Skin epidermis (tissue), 12 donors: Measurements from ENCODE around the gene CCBE1.
A peak's percentile ranks its signal among the peaks of the same experiment; 100 is the strongest.
"Not testable (repeated sequence)": the region's sequence is repeated elsewhere in the genome, so short reads cannot be mapped to it uniquely, and the experiment has no call there.

Experiments
- H3K27ac ChIP-seq, 21 experiments: fragments of 200-600 bp; sonication (generic) in 11 of 21; one replicate each; pipeline ENCODE4 v1.5.0; 2020; ENCODE audit warnings: mild to moderate bottlenecking in 3 of 21, inconsistent platforms in 2 of 21, moderate library complexity in 2 of 21
- H3K4me3 ChIP-seq, 7 experiments: fragments of 200-600 bp; sonication (generic) in 2 of 7; one replicate each; pipeline ENCODE4 v1.5.0; 2020; ENCODE audit warnings: inconsistent platforms in 2 of 7, mild to moderate bottlenecking in 2 of 7, moderate library complexity in 1 of 7

Gene CCBE1

DNA sequence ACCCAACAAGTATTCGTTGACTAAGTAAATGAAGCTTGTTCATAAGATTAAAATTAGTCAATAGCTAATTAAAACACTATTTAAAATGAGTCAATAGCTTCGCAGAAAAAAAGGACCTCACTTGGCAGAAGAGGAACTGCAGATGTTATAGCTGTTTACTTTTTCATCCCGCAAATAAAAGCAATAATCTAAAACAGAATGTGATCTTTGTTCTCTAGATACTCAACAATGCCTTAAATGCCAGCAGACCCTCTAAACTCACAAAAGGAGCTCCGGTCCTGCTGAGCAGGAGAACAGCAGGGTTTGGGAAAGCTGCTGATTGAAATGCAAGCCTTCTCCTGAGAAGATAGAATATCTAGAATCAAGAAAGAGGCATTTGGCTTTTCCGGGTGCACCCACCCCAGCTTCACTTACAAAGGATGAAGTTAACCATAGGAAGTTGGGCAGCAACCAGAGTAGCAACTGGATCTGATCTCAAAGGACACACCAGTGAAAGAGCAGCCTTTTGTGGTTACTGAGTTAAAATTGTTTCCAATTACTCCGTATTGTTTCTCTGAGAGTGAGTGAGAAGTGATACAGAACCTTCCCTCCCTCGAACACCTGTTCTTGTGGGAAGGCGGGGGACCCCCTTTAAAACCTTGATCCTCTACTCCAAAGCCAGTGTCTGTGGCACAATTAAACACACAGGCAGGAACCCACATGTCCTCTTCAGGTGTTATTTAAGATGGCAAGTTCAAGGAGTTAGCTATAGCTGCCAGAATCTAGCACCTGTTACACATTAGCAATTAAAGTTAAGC is 6.8 kb downstream of the CCBE1 start:
- H3K27ac ChIP-seq = no peak overlapping the region
- H3K4me3 ChIP-seq = no peak overlapping the region

GRCh38 chr18:59689756-59690155 is 7.5 kb downstream of the CCBE1 start:
- H3K4me3 ChIP-seq = no peak overlapping the region
- H3K27ac ChIP-seq = no peak overlapping the region

DNA sequence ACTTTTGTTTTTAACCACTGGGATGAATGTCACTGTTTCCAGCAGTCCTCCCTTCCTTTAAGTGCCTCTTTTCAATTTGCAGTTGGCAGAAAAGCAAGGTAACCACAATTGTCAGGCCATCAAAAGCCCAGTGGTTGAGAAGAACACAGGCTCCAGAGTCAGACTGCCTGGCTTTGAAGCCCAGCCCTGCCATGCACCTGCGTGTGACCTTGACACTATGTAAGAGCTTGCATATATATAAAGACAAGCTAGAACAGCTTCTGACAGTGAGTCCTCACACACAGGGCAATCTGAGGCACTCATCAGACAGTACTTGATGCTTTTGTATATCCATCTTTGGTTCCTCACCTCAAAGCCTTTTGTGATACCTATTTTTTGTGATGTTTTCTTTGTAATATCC is 11.0 kb downstream of the CCBE1 start:
- no peak overlapping the region for H3K4me3 ChIP-seq
- no peak overlapping the region for H3K27ac ChIP-seq

- no peak overlapping the region for H3K27ac ChIP-seq
Measured at GRCh38 chr18:59685501-59685900, 11.7 kb downstream of the CCBE1 start.

GRCh38 chr18:59684777-59685176 is 12.4 kb downstream of the CCBE1 start:
- H3K4me3 ChIP-seq = no peak overlapping the region
- H3K27ac ChIP-seq = no peak overlapping the region

More at GRCh38 chr18:59685501-59685900, 11.7 kb downstream of the CCBE1 start:
- no peak overlapping the region for H3K4me3 ChIP-seq

- no peak overlapping the region for H3K27ac ChIP-seq
Measured at GRCh38 chr18:59681521-59682004, 15.7 kb downstream of the CCBE1 start.

DNA sequence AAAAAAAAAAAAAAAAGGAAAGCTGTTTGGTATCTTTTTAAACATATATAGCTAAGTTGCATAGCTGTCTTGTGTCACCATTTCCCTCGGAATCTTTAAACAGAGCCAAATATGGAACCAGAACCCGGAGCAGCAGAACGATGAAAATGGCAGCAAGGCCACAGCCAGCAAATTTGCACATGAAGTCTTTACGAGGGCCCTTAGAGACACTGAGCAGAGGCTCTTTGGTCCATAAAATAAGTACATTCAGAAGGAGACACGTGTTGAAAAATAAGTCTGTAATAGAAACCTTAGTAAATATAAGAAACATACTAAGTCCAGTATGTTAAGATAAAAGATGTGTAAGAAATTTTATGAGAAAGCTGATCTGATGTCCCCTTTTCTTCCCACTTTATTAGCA is 16.2 kb downstream of the CCBE1 start:
- Histone ChIP-seq H3K4me3 (no peak overlapping the region), H3K27ac (no peak overlapping the region)

More at GRCh38 chr18:59681521-59682004, 15.7 kb downstream of the CCBE1 start:
- no peak overlapping the region for H3K4me3 ChIP-seq

DNA sequence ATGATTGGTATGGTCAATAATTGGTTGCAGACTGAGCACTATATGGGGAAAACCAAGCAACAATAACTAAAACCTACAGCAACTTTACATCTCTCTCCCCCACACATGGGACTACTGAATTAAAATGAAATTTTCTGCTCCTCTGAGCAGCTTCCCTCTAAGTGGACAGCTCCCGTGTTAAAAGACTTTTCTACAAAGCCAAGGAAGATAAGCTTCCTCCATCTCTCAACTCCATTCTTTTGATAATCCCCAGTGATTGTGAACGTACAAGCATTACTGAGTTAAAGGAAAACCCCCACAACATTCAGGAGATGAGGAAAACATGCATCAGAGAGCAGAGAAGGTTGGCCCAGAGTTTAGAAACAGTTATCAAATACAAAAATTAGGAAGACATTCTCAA is 21.9 kb downstream of the CCBE1 start:
- H3K27ac ChIP-seq = no peak overlapping the region
- no peak overlapping the region for H3K4me3 ChIP-seq

GRCh38 chr18:59674903-59675270 is 22.3 kb downstream of the CCBE1 start:
- no peak overlapping the region for H3K4me3 ChIP-seq
- H3K27ac ChIP-seq = no peak overlapping the region

DNA sequence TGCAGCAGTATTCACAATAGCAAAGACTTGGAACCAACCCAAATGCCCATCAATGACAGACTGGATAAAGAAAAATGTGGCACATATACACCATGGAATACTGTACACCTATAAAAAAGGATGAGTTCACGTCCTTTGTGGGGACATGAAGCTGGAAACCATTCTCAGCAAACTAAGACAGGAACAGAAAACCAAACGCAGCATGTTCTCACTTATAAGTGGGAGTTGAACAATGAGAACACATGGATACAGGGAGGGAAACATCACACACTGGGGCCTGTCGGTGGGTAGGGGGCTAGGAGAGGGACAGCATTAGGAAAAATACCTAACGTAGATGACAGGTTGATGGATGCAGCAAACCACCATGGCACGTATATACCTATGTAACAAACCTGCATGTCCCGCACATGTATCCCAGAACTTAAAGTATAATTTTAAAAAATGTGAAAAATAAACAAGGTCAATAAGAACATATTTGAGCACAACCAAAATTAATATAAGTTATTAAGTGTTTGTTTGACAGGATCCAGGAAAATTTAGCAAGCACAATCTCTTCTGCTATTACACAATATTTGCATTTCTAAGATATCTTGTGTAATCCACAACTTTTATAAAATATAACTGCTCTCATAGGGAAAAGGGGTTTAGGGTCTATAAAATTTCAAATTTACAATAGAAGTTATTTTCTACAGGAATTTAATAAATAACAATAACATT is 22.9 kb downstream of the CCBE1 start:
- no peak overlapping the region for H3K4me3 ChIP-seq
- H3K27ac ChIP-seq = no peak overlapping the region

DNA sequence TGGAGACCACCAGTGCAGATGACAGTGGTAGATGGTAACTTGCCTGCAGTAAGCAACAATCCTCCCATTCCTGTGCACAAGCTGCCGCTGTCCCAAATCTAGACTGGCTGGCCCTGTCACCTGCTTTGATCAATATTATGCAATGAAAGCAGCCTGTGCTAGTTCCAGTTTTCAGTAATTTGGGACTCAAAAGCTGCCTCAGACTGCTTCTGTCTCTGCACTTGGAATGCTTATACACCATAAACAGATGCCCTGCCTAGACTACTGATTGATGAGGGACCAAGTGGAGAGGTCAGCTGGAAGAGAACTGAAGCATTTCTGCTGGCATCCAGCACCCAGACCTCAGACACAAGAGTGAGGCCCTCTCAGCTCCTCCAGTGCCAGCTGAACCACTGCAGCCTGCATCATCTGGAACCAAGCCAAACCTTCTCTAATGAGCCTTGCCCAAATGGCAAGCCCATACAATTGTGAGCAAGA is 24.9 kb downstream of the CCBE1 start:
- Histone ChIP-seq H3K27ac (no peak overlapping the region), H3K4me3 (no peak overlapping the region)

GRCh38 chr18:59671551-59671950 is 25.7 kb downstream of the CCBE1 start:
- Histone ChIP-seq H3K4me3 (no peak overlapping the region), H3K27ac (peak overlapping the region in 1 of 21 experiments; percentile 53)

GRCh38 chr18:59669872-59670657 is 27.2 kb downstream of the CCBE1 start:
- Histone ChIP-seq H3K27ac (peak overlapping the region in 2 of 21 experiments; percentile 53 to 61), H3K4me3 (no peak overlapping the region)

GRCh38 chr18:59667488-59667887 is 29.7 kb downstream of the CCBE1 start:
- Histone ChIP-seq H3K27ac (peak overlapping the region in 1 of 21 experiments; percentile 14), H3K4me3 (no peak overlapping the region)

- peak overlapping the region in 3 of 21 experiments; percentile 20 to 51 (median 37) for H3K27ac ChIP-seq
- H3K4me3 ChIP-seq = not testable (repeated sequence)
Measured at GRCh38 chr18:59666007-59666402, 31.2 kb downstream of the CCBE1 start.

DNA sequence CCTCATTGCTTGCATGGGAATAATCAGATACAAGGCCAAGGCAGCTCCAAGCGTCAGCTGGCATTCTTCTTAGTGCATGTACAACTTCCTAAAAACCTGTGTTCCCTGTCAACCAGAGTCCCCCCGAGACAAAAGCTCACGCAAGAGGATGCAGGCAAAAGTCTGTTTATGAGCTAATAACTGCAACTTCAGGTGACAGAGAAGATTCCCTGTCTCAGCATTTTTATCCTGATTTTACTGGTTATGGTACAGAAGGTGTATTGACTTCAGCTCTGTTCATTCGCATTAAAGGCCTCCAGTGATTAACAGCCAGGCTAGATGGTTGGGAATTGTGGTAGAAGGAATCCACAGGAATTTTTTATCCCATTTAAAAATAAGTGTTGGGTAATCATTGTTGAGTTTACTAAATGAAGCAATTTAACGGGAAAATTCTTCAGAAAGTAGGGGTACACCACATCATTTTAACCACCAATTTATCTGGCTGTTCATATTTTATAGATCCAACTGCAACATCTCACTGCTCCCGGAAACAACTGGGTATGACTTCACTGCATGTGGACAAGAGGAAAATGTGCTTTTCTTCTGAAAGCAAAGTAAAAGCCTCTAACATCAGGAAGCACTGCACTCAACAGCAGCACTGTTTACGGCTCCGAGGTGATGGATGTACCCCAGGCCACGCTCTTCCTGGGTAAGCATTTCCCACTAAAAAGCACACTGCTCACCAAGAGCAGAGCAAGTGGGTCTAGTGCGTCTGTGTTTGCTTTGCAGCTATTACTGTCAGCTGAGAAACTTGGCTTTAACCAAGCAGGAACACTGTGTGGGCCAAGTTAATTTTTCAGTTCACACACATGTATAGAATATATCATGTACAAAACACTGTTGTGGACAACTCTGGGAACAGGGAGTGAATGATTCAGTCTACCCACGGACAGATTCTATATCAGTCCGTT is 31.9 kb downstream of the CCBE1 start:
- Histone ChIP-seq H3K4me3 (no peak overlapping the region), H3K27ac (peak overlapping the region in 3 of 21 experiments; percentile 20 to 51 (median 37))

DNA sequence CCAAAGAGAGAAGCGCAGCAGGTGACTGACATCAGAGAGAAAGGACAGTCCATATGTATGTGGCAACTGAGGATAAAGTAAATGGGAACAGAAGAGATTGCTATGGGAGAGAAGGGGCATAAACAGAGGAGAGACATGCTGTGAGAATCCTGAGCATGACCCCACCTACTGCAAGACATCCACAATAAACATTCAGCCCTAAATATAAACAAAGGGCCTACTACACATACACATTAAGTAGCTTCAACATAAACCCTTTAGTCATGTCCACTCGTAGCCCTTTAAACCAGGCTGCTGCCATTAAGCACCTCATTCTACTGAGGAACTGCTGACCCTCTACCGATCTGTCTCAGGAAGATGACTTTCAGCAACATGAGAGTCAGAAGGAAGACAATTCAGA is 32.9 kb downstream of the CCBE1 start:
- H3K4me3 ChIP-seq = no peak overlapping the region
- H3K27ac ChIP-seq = peak overlapping the region in 1 of 21 experiments; percentile 28

GRCh38 chr18:59663096-59663495 is 34.1 kb downstream of the CCBE1 start:
- Histone ChIP-seq H3K27ac (no peak overlapping the region), H3K4me3 (no peak overlapping the region)
